ENCODE data around the gene CROT.

Gene CROT

GRCh38 chr7:87380905-87381304 lies 35.4 kb downstream of the CROT start:
- Mint-ChIP-seq H3K27ac (no peak overlapping the region), H3K27me3 (ENCODE audit: low read depth) (no peaks in the 10 kb centered on the region), H3K4me3 (no peak overlapping the region), H3K4me1 (no peaks in the 10 kb centered on the region), H3K9me3 (peaks cover 15% of the 10 kb centered on the region), H3K36me3 (ENCODE audit: low read depth) (peaks cover 44% of the 10 kb centered on the region)
- TF ChIP-seq CTCF (IDR thresholded peaks at IDR 0.05; ENCODE audit: unreplicated experiment in 3 of 3), result no peak

GRCh38 chr7:87391020-87391701 lies 45.7 kb downstream of the CROT start:
- no peak overlapping the region for H3K27ac Mint-ChIP-seq
- H3K4me3 Mint-ChIP-seq, result no peak overlapping the region
- TF ChIP-seq CTCF (IDR thresholded peaks at IDR 0.05; ENCODE audit: unreplicated experiment in 3 of 3), result no peak
- peaks cover 3% of the 10 kb centered on the region for H3K9me3 Mint-ChIP-seq
- H3K36me3 Mint-ChIP-seq (ENCODE audit: low read depth), result peaks cover 73% of the 10 kb centered on the region
- no peaks in the 10 kb centered on the region for H3K27me3 Mint-ChIP-seq (ENCODE audit: low read depth)
- H3K4me1 Mint-ChIP-seq, result no peaks in the 10 kb centered on the region

- Mint-ChIP-seq H3K27ac (no peak overlapping the region), H3K4me1 (peaks cover 6% of the 10 kb centered on the region), H3K36me3 (ENCODE audit: low read depth) (peaks cover 50% of the 10 kb centered on the region), H3K9me3 (no peaks in the 10 kb centered on the region), H3K4me3 (no peak overlapping the region), H3K27me3 (ENCODE audit: low read depth) (no peaks in the 10 kb centered on the region)
- TF ChIP-seq CTCF (IDR thresholded peaks at IDR 0.05; ENCODE audit: unreplicated experiment in 3 of 3), result no peak
Measured at GRCh38 chr7:87395442-87396020, 50.1 kb downstream of the CROT start.

- H3K9me3 Mint-ChIP-seq, result no peaks in the 10 kb centered on the region
- peaks cover 6% of the 10 kb centered on the region for H3K4me1 Mint-ChIP-seq
- no peak for TF ChIP-seq CTCF (IDR thresholded peaks at IDR 0.05; ENCODE audit: unreplicated experiment in 3 of 3)
- H3K27ac Mint-ChIP-seq, result peak overlapping the region; percentile 34 to 76 (median 73)
- H3K36me3 Mint-ChIP-seq (ENCODE audit: low read depth), result peaks cover 31% of the 10 kb centered on the region
- no peaks in the 10 kb centered on the region for H3K27me3 Mint-ChIP-seq (ENCODE audit: low read depth)
- no peak overlapping the region for H3K4me3 Mint-ChIP-seq
Measured at GRCh38 chr7:87398446-87398845, 53.0 kb downstream of the CROT start.

GRCh38 chr7:87404674-87405073 lies 59.2 kb downstream of the CROT start:
- no peak overlapping the region for H3K27ac Mint-ChIP-seq
- no peaks in the 10 kb centered on the region for H3K4me1 Mint-ChIP-seq
- H3K9me3 Mint-ChIP-seq, result no peaks in the 10 kb centered on the region
- H3K36me3 Mint-ChIP-seq (ENCODE audit: low read depth), result no peaks in the 10 kb centered on the region
- no peaks in the 10 kb centered on the region for H3K27me3 Mint-ChIP-seq (ENCODE audit: low read depth)
- TF ChIP-seq CTCF (IDR thresholded peaks at IDR 0.05; ENCODE audit: unreplicated experiment in 3 of 3), result no peak
- no peak overlapping the region for H3K4me3 Mint-ChIP-seq

GRCh38 chr7:87411186-87411585 lies 65.7 kb downstream of the CROT start:
- no peak overlapping the region for H3K27ac Mint-ChIP-seq
- H3K9me3 Mint-ChIP-seq, result no peaks in the 10 kb centered on the region
- H3K4me1 Mint-ChIP-seq, result no peaks in the 10 kb centered on the region
- no peaks in the 10 kb centered on the region for H3K27me3 Mint-ChIP-seq (ENCODE audit: low read depth)
- no peak for TF ChIP-seq CTCF (IDR thresholded peaks at IDR 0.05; ENCODE audit: unreplicated experiment in 3 of 3)
- H3K4me3 Mint-ChIP-seq, result no peak overlapping the region
- no peaks in the 10 kb centered on the region for H3K36me3 Mint-ChIP-seq (ENCODE audit: low read depth)

All from nephron (organoid).